CD4-positive, alpha-beta T cell treated with Interleukin-6 at 100 ng/mL for 8 hours (primary cell): ENCODE data around the gene MICU1.
"Not testable (repeated sequence)": the region's sequence is repeated elsewhere in the genome, so short reads cannot be mapped to it uniquely, and the experiment has no call there.

Source experiments
- DNase-seq: peaks from one replicate; pipeline ENCODE4 v3.0.0-alpha.2; 2020; ENCODE audit warnings: mixed read lengths, low spot score

The MICU1 gene

DNA sequence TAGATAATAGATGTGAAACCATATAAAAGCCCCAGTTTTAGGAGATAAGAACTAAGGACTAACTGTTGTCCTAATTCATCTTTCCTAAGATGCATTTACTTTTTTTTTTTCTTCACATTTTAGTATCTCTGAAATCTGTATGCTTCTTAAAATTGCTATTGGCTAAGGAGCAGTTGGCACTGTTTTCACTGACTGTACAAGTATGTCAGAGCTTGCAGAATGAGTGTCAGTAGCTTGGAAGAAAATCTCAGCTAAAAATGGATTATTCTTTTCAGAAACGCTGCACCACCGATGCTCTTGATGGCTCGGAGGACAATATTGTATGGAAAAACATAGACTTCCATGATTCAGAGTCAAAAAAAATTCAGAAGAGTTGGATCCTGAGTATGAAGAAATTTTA, 180.0 kb downstream of the MICU1 start:
- DNase-seq = no peak

DNA sequence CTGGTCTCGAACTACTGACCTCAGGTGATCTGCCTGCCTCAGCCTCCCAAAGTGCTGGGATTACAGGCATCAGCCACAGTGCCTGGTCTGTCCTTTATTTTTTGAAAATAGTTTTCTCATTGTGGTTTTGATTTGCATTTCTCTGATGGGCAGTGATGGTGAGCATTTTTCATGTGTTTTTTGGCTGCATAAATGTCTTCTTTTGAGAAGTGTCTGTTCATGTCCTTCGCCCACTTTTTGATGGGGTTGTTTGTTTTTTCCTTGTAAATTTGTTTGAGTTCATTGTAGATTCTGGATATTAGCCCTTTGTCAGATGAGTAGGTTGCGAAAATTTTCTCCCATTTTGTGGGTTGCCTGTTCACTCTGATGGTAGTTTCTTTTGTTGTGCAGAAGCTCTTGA, 182.9 kb downstream of the MICU1 start:
- not testable (repeated sequence) for DNase-seq

GRCh38 chr10:72435570-72435969, 190.3 kb downstream of the MICU1 start:
- no peak for DNase-seq

- not testable (repeated sequence) for DNase-seq
Measured at GRCh38 chr10:72430936-72431335, 194.9 kb downstream of the MICU1 start.

- DNase-seq = no peak
Measured at GRCh38 chr10:72429931-72430330, 195.9 kb downstream of the MICU1 start.

DNA sequence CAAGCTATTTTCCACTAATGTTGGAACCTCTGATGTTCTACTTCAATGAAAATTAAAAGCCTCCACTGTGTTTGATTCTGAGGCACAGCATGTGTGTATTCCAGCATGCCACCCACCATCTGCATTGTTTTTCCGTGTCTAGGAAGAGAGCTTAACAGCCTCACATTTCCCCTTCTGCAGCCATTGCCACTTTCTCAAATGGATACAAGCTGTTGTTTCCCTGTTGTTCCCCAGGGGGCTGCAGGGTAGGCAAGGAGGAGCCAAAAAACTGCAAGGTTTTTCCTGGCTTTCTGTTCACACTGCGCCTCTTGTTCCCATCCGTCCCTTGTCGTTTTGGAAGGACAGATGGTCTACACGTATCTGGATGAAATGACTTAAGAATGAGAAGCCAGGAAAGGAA, 198.9 kb downstream of the MICU1 start:
- DNase-seq = no peak

DNA sequence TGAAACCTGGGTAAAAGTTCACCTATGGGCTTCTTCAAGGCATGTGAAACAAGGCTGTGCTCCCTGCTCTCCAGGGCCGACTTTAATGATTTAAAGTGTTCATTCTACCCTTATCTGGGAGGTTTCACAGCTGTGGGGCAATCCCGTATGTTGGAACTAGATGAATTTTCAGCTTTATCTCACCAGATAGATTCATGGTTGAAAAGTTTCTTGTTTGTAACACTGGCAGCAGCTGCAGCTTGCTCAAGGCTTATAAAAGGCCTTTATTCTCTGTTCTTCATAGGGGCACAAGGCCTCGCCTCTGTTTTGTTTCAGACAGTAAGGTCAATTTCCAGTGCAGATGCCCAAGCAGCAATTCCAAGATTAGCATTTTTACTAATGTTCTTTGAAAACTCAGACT, 200.7 kb downstream of the MICU1 start:
- DNase-seq = no peak

DNA sequence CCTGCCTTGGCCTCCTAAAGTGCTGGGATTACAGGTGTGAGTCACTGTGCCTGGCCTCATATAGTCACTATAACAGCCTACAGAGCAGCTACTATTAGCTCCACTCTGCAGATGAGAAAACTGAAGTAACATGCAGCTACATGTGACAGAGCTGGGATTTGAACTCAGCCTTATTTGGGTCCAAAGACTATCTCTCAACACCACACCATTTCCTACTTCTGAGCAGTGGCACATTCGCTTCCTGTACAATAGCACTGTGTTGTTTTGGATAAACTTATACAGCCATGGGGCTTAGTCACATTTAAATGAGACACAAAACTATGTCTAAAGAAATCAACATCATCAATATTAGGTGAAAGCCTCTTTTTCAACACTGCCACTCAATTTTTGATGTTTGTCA, 201.3 kb downstream of the MICU1 start:
- DNase-seq = no peak

DNA sequence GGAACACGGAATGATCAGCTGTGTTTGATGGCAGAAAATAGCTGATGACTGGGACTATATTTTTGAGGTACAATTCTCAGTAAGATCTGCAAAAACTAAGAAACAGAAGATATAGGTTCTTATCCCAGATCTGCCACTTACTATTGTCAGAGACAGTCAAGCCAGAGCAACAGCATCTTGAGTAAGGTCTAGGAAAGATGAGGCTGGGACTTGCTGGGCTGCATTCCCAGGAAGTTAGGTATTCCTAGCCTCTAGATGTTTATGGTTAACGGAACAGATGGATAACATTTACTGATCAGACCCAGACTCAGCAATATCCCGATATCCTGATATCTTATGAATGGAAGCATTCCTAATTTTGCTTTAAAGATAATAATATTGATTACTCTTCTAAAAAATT, 202.5 kb downstream of the MICU1 start:
- DNase-seq = no peak

GRCh38 chr10:72421885-72422540, 203.9 kb downstream of the MICU1 start:
- no peak for DNase-seq

DNA sequence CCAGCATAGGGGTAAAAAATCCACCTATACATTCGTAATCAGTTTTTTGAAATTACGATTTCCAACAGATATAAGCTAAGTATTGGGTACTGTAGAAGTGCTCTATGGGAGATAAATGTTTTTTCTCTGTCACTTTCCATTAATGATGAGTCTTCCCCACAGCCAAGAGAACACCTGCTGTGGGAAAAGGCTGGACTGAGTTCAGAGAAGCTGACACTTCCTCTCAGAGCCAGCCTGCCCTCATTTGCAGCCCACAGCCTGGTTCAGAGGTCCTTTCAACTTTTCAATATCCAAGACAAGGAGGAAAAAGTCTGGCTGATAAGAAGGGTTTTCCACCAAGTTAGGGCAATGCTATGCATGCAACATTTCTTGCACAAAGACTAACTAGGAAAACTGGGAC, 206.6 kb downstream of the MICU1 start:
- DNase-seq = no peak

DNA sequence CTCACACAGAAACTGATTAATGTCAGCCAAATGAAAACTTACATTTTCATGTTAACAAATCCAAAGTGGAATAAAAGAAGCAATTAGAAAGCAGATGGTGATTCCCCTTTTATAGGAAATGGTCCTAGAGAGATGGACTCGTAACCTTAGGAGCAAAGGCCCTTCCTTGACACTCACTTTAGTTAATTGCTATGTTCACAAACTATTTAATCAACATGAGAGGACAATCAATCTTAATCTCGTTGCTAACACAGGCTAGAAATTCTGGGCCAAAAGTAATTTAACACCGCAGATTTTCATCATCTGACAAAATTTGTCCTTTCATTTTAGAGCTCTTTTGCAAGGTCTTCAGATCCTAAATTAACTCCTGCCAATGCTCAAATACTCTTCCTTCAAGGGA, 207.2 kb downstream of the MICU1 start:
- DNase-seq = no peak

GRCh38 chr10:72417971-72418370, 207.9 kb downstream of the MICU1 start:
- DNase-seq = no peak

GRCh38 chr10:72416661-72417060, 209.2 kb downstream of the MICU1 start:
- DNase-seq = no peak

DNA sequence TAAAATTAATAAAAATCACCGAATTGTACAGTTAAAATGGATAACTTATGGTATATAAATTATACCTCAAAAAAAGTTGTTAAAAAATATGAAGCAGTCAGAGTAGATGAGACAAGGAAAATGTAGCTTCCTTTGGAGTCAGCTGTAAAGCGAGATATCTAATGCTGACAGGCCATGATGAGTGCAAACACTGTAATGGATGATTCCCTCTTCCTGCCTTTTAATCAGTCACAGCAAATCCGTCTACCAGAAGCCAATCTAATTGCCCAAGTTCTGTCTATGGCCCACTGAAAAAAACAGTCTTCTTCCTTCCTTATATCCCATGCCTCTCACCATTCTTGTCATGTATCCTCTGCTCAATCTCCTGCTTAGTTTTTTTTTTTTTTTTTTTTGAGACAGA, 211.2 kb downstream of the MICU1 start:
- no peak for DNase-seq

GRCh38 chr10:72409167-72409566, 216.7 kb downstream of the MICU1 start:
- no peak for DNase-seq

DNA sequence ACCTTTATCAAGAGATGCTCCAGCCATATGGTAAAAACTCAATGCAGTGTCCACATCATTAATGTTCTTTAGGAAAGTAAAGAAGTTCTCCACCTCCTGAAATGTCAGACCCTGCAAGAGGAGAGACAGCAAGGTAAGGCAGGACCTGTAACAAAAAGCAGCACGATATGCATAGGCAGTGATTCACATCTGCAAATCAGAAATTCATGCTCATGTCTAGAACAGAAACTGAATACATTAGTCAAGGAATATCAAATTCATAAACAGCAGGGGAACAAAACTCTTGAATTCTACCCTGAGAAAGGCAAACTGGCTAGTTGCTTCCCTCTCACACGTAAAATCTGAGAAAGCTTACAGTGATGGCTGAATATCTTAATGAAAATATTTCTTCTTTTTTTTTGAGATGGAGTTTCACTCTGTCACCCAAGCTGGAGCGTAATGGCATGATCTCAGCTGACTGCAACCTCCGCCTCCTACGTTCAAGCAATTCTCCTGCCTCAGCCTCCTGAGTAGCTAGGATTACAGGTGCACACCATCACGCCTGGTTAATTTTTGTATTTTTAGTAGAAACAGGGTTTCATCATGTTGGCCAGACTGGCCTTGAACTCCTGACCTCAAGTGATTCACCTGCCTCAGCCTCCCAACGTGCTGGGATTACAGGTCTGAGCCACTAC, 217.8 kb downstream of the MICU1 start:
- no peak for DNase-seq

GRCh38 chr10:72407471-72407870, 218.4 kb downstream of the MICU1 start:
- DNase-seq = no peak

DNA sequence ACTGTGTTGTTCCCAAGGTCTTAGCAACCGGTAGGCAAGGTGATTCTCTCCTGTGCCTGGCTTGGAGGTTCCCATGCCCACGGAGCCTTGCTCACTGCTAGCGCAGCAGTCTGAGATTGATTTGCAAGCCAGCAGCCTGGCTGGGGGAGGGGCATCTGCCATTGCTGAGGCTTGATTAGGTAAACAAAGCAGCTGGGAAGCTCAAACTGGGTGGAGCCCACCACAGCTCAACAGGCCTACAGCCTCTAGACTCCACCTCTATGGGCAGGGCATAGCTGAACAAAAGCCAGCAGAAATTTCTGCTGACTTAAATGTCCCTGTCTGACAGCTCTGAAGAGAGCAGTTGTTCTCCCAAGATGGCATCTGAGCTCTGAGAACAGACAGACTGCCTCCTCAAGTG, 230.3 kb downstream of the MICU1 start:
- DNase-seq = not testable (repeated sequence)

DNA sequence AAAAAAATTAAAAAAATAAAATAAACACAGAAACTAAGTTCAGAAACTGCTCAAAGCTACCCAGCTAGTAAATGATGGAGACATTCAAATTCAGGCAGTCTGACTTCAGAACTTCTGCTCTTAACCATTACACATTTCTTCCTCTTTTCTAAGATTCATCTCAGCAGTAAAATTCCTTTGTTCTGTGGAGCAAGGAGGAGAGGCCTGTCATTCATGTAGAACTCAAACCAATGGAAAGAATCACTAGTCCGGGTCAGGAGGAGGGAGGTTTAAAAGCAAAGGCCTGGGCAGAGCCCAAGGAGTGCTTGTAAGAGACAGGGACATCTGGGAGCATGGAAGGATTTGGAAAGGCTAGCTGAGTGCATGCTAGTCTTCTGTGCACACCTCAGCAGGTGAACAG, 233.3 kb downstream of the MICU1 start:
- no peak for DNase-seq

GRCh38 chr10:72390764-72391163, 235.1 kb downstream of the MICU1 start:
- DNase-seq = no peak

GRCh38 chr10:72389716-72390115, 236.2 kb downstream of the MICU1 start:
- DNase-seq = no peak

GRCh38 chr10:72389014-72389413, 236.9 kb downstream of the MICU1 start:
- DNase-seq = no peak

GRCh38 chr10:72388062-72388461, 237.8 kb downstream of the MICU1 start:
- DNase-seq = no peak
